GM18519 (cell line): Measurements from ENCODE around the gene LRRC58.
"Not testable (repeated sequence)": the region's sequence is repeated elsewhere in the genome, so short reads cannot be mapped to it uniquely, and the experiment has no call there.

Source experiments
- ATAC-seq: cut with Tn5 transposase; IDR thresholded peaks from one replicate; pipeline ENCODE4 v1.9.1; 2021; ENCODE audit warnings: mild to moderate bottlenecking, moderate library complexity; ENCODE audit not compliant: unreplicated experiment, low FRiP score

LRRC58 gene

DNA sequence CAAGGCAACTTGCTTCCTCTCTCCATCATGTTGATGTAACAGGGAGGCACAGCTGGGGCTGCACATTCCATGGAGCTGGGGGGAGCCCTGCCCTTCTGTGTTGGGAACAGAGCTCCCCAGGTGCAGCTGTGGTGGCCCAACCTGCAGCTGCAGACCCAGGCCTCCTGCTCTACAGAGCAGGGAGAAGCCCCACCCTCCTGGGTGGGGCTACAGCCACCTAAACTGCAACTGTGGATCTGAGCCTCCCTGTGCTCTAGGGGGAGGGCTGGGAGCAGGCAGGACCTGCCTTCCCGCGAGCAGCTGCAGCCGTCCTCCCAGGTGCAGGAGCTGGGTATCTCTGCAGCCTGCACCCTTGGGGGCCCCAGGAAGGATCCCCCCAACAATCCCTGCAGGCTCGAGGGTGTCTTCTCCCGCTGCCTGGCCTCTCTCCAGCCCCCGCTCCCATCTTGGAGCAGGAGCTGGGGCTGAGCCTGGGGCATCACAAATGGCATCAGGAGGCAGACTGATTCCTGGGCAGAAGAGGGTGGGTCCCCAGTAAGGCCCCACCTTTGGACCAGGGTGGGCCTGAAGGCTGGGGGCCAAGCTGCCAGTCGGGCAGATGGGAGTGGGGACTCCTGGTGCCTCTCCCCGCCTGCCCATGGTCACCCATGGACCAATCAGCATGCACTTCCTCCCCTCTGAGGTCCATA, 7.4 kb downstream of the LRRC58 start:
- ATAC-seq = no peak

DNA sequence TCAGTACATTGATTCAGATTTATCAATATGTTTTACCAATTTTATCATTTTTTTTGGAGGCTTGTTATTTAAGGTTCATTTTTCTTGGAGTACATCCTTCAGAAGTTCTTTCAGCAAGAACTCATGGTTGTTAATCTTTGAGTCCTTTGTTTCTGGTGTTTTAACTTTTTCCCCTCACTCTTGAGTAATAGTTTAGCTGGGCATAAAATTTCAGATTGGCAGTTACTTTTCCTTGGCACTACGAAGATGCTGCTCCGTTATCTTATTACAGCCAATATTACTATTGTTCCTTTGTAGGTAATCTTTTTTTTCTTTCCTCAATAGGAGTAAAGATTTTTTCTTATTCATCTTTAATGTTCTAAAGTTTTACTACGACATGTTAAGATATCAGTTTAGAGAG, 9.8 kb downstream of the LRRC58 start:
- ATAC-seq = no peak

DNA sequence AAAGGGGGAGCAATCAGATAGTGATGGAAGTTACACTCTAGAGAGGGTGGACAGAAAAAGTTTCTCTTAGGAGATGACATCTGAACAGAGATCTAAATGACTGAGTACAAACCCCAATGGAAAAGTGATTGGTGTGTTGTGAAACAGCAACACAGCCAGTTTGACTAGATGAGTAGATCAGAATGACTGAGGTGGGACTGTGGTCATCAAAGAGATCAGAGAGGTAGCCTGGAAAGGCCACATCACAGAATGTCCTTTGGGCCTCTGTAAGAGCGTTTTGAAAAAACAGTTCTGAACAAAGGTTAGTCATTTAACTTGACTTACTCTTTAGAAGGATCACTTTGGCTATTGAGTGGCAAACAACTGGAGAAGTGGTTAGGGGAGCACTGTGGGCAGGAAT, 10.6 kb downstream of the LRRC58 start:
- no peak for ATAC-seq

DNA sequence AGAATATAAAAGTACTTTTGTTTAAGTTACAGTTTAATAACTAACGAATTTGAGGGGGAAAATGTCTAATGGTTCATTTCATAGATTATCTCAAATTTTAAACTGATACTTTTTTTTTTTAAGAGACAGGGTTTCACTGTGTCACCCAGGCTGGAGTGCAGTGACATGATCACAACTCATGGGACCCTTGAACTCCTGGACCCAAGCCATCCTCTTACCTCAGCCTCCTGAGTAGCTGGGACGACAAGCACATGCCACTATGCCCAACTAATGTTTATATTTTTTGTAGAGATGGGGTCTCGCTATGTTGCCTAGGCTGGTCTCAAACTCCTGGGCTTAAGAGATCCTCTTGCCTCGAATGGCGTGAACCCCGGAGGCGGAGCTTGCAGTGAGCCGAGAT, 16.5 kb downstream of the LRRC58 start:
- no peak for ATAC-seq

DNA sequence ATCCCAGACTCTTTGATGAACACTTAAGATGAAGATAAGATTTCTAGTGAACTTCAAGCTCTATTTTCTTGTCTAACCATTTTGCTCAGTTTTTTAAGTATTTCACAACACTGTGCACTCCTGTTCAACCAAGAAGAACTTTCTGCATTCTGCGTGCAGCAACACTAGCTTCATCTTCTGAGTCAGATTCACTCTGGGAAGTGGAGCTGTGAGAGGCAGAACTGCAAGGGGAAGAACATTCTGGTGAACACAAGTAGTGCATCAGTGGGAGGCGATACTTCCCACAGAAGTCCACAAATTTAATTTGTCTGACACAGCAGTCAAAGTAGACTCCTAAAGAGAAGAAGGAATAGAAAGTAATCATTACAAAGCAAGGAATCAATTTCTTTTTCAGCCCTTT, 18.1 kb downstream of the LRRC58 start:
- no peak for ATAC-seq

DNA sequence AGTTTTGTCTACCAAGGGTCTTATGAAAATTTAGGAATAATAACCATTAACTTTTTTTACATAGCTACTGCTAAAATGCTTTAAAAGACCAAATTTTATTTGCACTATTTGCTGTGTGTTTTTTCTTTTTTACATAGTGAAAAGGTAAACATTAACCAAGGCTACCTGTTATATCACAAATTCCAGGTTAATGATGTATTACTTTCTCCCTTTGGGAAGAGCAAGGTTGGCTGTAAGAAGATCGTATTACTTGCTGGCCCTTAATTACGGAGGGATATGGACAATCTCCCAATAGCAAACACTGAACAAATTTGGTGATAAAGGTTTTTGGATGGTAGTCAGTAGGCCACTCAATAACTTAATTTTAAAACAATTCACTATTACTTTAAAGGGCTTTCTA, 22.4 kb downstream of the LRRC58 start:
- ATAC-seq = no peak

DNA sequence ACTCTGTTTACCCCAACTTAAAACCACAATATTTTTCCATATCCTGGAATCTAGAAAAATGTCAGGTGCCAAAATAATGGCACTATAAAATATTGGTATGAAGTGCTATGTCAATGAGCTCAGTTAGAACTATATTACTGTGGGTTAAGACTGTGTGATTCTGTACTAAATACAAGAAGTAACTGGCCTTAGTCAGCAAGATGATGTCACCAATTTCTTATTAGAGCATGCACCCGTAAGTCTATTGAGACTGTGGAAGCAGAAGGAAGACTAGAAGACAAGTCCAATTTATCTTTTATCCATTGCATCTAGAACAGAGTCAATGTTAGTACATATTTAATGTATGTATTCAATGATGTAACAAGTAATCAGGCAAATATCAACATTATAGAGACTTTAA, 25.0 kb downstream of the LRRC58 start:
- no peak for ATAC-seq

DNA sequence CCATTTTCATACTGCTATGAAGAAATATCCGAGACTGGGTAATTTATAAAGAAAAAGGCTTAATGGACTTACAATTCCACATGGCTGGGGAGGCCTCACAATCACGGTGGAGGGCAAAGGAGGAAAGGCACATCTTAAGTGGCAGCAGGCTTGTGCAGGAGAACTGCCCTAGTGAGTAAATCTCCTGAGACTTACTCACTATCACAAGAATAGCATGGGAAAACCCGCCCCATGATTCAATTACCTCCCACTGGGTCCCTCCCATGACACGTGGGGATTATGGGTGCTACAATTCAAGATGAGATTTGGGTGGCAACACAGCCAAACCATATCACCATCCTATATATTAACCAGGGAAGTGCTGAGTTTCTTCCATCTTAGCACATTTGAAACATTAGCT, 25.4 kb downstream of the LRRC58 start:
- ATAC-seq = not testable (repeated sequence)

DNA sequence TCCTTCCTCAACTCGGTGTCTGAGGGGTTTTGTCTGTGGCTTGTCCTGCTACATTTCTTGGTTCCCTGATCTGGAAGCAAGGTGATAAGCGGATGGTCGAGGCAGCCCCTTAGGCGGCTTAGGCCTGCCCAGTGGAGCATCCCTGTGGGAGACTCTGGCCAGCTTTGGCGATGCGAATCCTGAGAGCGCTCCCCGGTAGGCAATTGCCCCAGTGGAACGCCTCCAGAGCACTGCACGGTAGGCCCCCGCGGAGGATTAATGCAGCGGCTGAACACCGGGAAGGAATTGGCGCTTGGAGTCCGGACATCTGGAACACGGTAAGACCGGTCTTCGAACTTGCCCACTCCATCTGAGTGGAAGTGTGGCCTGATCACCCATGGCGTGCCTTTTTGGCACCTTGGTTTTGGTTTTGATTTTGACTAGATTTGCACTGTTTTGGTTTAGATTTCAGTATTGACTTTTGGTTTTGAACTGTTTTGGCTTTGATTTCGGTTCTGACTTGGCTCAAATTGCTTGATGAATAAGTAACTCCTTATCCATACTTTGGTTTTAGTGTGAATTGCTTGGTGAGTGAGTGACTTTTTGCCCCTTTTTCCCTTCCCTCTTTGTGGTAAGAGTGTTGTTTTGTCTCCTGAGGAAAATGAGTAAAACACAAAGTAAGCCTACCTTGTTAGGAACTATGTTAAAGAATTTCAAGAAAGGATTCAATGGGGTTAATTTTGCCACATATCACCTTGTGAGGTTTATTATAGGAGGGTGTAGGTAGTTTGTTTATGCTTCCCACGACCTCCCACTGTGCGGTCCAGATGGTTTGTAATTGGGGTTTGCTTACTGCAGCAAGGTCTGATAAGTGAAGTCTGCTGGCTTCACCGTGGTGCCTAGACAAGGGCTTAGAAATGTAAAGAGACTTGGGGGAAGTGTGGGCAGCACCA, 37.0 kb downstream of the LRRC58 start:
- no peak for ATAC-seq

DNA sequence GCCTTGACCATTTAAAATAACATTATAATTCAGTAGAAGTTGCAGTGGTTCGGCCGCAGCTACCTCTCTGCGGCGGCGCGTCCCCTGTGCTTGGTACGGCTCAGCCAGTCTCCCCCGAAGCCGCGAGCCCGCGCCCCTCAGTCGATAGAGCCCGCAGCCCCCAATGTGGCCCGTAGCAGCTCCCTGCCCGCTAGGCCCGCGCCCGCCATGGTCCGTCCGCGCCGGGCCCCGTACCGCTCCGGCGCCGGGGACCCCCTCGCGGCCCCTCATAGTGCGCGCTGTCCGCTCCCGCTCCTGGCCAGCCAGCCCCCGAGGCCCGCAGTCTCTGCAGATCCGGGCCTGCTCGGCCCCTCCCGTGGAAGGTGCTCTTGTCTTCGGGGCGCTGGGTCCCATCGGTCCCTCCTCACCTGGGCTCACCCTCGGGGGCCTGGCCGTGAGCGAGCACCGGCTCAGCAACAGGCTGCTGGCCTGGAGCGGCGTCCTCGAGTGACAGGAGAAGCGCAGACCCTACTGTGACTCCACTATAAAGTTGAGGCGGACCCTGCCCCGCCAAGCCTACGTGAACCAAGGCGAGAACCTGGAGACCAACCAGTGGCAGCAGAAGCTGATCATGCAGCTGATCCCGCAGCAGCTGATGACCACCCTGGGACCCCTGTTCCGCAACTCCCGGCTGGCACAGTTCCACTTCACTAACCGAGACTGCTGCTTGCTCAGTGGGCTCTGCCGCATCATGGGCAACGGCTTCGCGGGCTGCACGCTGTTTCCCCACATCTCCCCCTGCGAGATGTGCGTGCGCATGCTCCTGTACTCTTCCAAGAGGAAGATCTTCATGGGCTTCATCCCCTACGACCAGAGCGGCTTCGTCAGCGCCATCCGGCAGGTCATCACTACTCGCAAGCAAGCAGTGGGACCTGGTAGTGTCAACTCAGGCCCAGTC, 42.4 kb downstream of the LRRC58 start:
- ATAC-seq = no peak

DNA sequence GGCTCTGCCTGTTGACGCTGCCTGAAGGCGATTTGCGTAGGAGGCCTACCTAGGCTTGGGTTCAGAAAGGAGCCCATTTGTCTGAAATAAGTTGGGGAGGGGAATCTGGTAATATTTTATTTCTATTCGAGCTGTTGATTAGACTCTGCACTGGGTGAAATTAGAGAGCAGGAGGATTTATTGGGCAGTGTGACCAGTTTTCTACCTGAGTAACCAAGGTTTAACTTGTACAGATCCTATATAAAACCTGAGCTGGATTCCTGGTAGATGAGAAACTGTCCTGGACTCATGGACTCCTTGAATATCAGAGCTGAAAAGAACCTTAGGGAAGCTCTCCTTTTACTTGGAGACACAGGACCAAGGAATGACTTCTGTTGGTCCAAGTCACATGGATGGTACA, 44.5 kb downstream of the LRRC58 start:
- no peak for ATAC-seq

DNA sequence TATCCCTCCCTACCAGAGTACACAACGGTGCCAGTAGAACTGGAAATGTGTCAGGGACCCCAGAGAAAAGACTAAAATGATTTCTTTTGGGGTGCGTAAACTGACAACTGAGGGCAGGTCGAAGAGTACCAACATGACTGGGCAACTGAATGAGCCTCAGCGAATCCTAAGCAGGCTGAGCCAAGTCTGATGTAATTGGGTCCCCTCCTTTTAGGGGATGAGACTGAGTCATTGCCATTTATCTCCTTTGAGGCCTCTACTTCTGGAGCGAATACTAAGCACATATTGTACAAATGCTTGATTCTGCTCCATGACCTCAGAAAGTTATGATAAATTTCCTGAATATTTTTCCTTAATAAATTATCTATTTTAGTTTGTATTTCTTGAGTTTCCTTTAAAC, 46.8 kb downstream of the LRRC58 start:
- no peak for ATAC-seq

DNA sequence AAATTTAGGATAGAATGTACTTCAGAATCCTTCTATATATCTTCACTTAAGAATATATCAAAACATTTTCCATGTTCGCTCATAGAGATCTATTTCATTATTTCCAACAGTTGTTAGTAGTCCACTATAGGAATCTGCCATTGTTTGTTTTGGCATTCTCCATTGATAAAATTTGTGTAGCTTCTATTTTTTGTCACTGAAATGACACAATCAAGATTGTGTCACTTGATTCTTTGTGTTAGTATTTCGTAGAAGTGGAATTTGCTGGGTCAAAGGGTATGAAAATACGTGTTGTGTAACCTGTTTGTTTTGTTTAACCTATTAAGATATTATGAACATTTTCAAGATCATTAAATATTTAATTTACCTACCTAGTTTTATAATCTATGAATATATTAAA, 48.2 kb downstream of the LRRC58 start:
- ATAC-seq = no peak

DNA sequence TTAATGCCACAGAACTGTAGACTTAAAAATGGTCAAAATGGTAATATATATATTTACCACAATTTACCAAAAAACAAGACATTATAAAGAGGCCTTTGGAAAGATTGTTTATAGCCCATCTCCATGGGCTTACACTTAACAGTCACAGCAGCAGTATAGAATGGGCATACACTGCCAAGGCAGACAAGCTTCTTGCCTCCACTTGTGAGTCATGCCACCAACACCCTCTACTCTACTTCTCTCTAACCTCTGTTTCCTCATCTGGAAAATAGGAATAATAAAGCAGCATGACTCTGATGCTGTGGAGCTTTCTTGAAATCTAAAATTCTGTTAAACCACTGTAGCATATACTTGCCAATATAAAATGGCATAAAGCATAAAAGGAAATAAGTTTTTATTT, 49.8 kb downstream of the LRRC58 start:
- ATAC-seq = no peak

DNA sequence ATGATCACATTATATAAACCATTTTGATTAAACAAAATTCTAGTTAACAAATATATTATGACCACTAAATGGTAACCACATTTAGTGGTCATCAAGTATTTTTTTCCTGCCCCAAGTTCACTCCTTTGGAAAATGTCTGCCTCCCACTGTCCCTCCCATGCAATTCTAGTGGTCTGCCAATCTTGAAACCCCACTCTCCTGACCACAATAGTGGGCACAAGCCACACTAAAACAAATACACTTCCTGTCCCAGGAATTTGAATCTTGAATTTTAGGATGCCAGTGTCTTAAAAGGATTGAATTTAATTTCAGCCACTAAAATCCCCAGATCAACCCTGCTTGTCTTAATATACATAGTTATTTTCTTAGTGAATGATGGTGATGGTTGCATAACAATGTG, 50.2 kb downstream of the LRRC58 start:
- no peak for ATAC-seq

DNA sequence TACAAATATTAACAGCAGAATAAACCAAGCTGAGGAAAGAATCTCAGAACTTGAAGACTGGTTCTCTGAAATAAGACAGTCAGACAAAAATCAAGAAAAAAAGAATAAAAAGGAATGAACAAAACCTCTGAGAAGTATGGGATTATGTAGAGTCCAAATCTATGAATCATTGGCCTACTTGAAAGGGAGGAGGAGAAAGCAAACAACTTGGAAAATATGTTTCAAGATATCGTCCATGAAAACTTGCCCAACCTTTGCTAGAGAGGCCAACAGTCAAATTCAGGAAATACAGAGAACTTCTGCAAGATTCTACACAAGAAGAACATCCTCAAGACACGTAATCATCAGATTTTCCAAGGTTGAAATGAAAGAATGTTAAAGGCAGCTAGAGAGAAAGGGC, 57.6 kb downstream of the LRRC58 start:
- ATAC-seq = not testable (repeated sequence)

DNA sequence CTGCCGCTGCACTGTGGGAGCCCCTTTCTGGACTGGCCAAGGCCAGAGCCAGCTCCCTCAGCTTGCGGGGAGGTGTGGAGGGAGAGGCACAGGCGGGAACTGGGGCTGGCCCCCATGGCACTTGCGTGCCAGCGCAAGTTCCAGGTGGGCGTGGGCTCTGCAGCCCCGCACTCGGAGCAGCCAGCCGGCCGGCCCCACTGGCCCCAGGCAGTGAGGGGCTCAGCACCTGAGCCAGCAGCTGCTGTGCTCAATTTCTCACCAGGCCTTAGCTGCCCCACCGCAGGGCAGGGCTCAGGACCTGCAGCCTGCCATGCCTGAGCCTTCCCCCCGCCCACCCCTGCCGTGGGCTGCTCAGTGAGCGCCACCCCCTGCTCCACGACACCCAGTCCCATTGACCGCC, 59.5 kb downstream of the LRRC58 start:
- no peak for ATAC-seq

DNA sequence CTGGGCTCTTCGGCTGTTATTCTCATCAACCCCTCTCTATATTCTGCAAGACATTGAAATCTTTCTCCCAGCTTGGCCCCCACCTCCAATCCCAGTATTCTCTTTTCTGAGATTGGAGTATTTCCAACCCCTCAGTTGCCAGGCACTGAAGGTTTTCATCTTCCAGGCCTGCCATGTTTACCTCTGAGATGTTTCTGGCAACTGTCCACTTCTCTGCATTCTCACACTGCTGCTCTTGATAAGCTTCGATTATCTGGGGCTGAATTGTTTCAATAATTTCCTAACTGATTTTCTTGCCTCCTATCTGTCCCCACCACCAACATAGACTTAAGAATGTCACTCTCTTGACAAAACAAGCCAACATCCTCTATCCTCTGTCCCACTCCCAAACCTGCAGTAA, 62.7 kb downstream of the LRRC58 start:
- ATAC-seq = no peak

DNA sequence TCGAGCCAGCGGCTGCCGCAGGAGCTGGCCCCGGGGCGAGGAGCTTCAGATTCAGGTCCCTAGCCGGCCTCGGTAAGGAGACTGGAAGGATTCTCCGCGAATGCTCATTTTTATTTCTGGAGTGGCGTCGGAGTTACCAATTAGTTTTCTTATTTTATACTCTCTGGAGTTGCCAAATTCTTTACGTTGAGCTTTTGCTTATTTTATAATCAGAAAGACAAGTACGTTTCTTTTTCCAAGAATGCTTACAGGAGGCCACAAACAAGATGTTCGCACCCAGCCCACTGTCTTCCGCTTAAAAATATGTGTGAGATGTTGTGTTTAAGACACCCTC, 63.7 kb downstream of the LRRC58 start:
- ATAC-seq = no peak

DNA sequence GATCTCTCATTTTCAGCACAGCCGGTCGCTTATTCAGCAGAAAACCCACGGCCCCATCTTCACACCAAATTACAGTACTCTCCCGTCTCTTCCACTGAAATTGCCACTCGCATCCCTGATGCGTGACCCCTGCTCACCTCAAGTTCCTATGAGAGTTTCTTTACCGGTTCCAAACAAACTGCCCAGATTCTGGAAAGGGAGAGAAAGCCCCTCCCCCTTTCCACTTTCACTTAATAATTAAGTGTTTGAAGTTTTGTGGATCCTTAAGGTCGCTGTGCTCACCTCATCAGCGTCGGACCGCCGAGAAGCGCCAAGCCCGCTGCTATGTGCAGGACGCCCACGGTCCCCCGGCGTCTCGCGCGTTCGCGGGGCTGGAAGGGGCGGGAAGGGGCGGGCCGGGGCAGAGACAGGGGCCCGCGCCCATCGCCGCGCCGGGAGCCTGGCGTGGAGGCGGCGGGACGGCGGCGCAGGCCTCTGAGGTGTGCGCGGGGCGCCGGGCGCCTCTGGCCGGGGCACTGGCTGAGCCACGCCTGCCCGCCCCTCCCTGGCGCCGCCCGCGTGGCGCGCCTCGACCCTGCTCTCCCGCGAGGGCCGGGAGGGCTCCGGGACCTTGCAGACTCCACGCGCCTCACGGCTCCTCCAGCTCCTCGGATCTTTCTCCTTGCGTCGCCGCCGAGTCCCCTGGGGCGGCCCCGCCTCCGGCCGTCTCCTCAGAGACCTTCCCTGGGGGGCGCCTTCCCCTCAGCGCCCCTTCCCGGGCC, 64.2 kb downstream of the LRRC58 start, which contains the start of gene GPR156:
GPR156 (minus strand) TSS at position 476 of the 761 bp plus-strand sequence. CDS start 41,124 bp downstream, outside the sequence.
- no peak for ATAC-seq
